Caco-2 (cell line): Measurements from ENCODE around the gene GBE1. TPM values are rescaled to one million over a fixed set of nuclear protein-coding genes. Genes with fewer than 3 reads are reported as not detected.

ENCODE experiments used
- BruUV-seq: library from RNA; stranded (reverse); fragments of 400-500 nt; replicated peaks from 2 replicates; lab custom pipeline; 2021; lab: Mats Ljungman, UMichigan
- CTCF ChIA-PET: fragments of 300-600 bp; sonication (Branson Sonifier 250); formaldehyde crosslinking; loops from one replicate; lab custom pipeline; 2022; ENCODE audit warnings: antibody characterized with exemption; lab: Charles Lee
- POLR2A ChIA-PET: fragments of 300-600 bp; sonication (Branson Sonifier 250); formaldehyde crosslinking; loops from one replicate; lab custom pipeline; 2022; ENCODE audit warnings: antibody characterized with exemption; lab: Charles Lee
- DNase-seq, 2 experiments: peaks; one replicate each; pipeline versions ENCODE4 v3.0.0 to v3.0.0-alpha.2; 2020 to 2022
- H3K27me3 ChIP-seq: replicated peaks from 2 replicates; pipeline ENCODE4 v1.6.0; 2011; ENCODE audit warnings: low read length; ENCODE audit not compliant: control insufficient read depth, insufficient read depth
- H3K36me3 ChIP-seq: 2 replicates; pipeline ENCODE4 v1.5.1; 2011; ENCODE audit warnings: low read length; ENCODE audit not compliant: control insufficient read depth, insufficient read depth
- H3K4me1 ChIP-seq: fragments of 250-450 bp; sonication (Bioruptor Pico); 2 replicates; pipeline ENCODE4 v1.5.1; 2020; ENCODE audit warnings: mild to moderate bottlenecking
- H3K4me3 ChIP-seq: 2 replicates; pipeline ENCODE4 v1.5.1; 2011; ENCODE audit warnings: low read depth, mild to moderate bottlenecking, control low read depth, low read length
- H3K9me3 ChIP-seq: fragments of 250-450 bp; sonication (Bioruptor Pico); 2 replicates; pipeline ENCODE4 v1.5.1; 2020; ENCODE audit warnings: mild to moderate bottlenecking, moderate library complexity
- H3K27ac Mint-ChIP-seq: one replicate; pipeline ENCODE4 v1.8.0; 2022; ENCODE audit warnings: mixed read lengths; ENCODE audit not compliant: unreplicated experiment
- H3K27me3 Mint-ChIP-seq: one replicate; pipeline ENCODE4 v1.8.0; 2022; ENCODE audit warnings: mixed read lengths; ENCODE audit not compliant: insufficient read depth, unreplicated experiment
- H3K36me3 Mint-ChIP-seq: one replicate; pipeline ENCODE4 v1.8.0; 2022; ENCODE audit warnings: mild to moderate bottlenecking, mixed read lengths; ENCODE audit not compliant: insufficient read depth, unreplicated experiment
- H3K4me1 Mint-ChIP-seq: one replicate; pipeline ENCODE4 v1.8.0; 2022; ENCODE audit warnings: low read depth, mixed read lengths; ENCODE audit not compliant: unreplicated experiment
- H3K4me3 Mint-ChIP-seq: one replicate; pipeline ENCODE4 v1.8.0; 2022; ENCODE audit warnings: mild to moderate bottlenecking, moderate library complexity, mixed read lengths; ENCODE audit not compliant: unreplicated experiment
- H3K9me3 Mint-ChIP-seq: one replicate; pipeline ENCODE4 v1.8.0; 2022; ENCODE audit warnings: mixed read lengths; ENCODE audit not compliant: unreplicated experiment
- CTCF ChIP-seq, 2 experiments: fragments of 200-600 bp in 1 of 2; IDR thresholded peaks; 1 replicate in 1 of 2; 2 replicates in 1 of 2; pipeline versions ENCODE4 v1.5.1 to v1.8.0; 2011 to 2022; ENCODE audit warnings: antibody characterized with exemption in 1 of 2, control low read depth in 1 of 2, inconsistent platforms in 1 of 2, low read depth in 1 of 2, low read length in 1 of 2, mild to moderate bottlenecking in 1 of 2, moderate library complexity in 1 of 2; ENCODE audit not compliant: insufficient read depth in 1 of 2, severe bottlenecking in 1 of 2, unreplicated experiment in 1 of 2
- intact Hi-C: fragments of 100-400 bp; cut with micrococcal nuclease; formaldehyde crosslinking; loops from one replicate; pipeline ENCODE4 v1.10.0; 2022; ENCODE audit not compliant: unreplicated experiment
- total RNA-seq: library from RNA; stranded (reverse); gene quantifications from 2 replicates; pipeline ENCODE4 v1.2.3, GENCODE V29; 2022

Gene GBE1
- total RNA-seq, 1 experiment from 2014 or later = 8.2 TPM

- intact Hi-C loops = no loop called here
- BruUV-seq = no TSS peak
- Mint-ChIP-seq H3K27me3 (no peaks in the 10 kb centered on the region), H3K9me3 (no peaks in the 10 kb centered on the region), H3K36me3 (no peaks in the 10 kb centered on the region), H3K4me3 (no peak overlapping the region), H3K27ac (no peak overlapping the region), H3K4me1 (no peaks in the 10 kb centered on the region)
- no peak overlapping the region for H3K4me3 ChIP-seq
- CTCF ChIA-PET = no interaction called here
- H3K9me3 ChIP-seq = 0 out of 2 replicates have a peak, but pooled peaks cover 3% of the 10 kb centered on the region
- no peak for TF ChIP-seq CTCF (IDR thresholded peaks at IDR 0.05; ENCODE audit: insufficient read depth in 1 of 2, low read depth in 1 of 2, low read length in 1 of 2, severe bottlenecking in 1 of 2, unreplicated experiment in 1 of 2)
- POLR2A ChIA-PET = no interaction called here
- H3K27me3 ChIP-seq = no peaks in the 10 kb centered on the region
- DNase-seq = no peak
- H3K36me3 ChIP-seq = no peaks in the 10 kb centered on the region
- no peaks in the 10 kb centered on the region for H3K4me1 ChIP-seq
These were observed 84.6 kb downstream of the GBE1 start for GRCh38 chr3:81676706-81677456.

- H3K9me3 Mint-ChIP-seq = no peaks in the 10 kb centered on the region
- H3K27me3 ChIP-seq = no peaks in the 10 kb centered on the region
- H3K4me1 Mint-ChIP-seq = no peaks in the 10 kb centered on the region
- no peaks in the 10 kb centered on the region for H3K36me3 Mint-ChIP-seq
- DNase-seq = no peak
- no peak overlapping the region for H3K4me3 Mint-ChIP-seq
- no peaks in the 10 kb centered on the region for H3K36me3 ChIP-seq
- no TSS peak for BruUV-seq
- CTCF ChIA-PET = no interaction called here
- no peaks in the 10 kb centered on the region for H3K4me1 ChIP-seq
- H3K9me3 ChIP-seq = 0 out of 2 replicates have a peak, but pooled peaks cover 3% of the 10 kb centered on the region
- no peak overlapping the region for H3K27ac Mint-ChIP-seq
- POLR2A ChIA-PET = no interaction called here
- no peak overlapping the region for H3K4me3 ChIP-seq
- no peaks in the 10 kb centered on the region for H3K27me3 Mint-ChIP-seq
- no peak for TF ChIP-seq CTCF (IDR thresholded peaks at IDR 0.05; ENCODE audit: insufficient read depth in 1 of 2, low read depth in 1 of 2, low read length in 1 of 2, severe bottlenecking in 1 of 2, unreplicated experiment in 1 of 2)
- intact Hi-C loops = no loop called here
These were observed 86.8 kb downstream of the GBE1 start for GRCh38 chr3:81674690-81675089.

GRCh38 chr3:81668283-81668682 is 93.2 kb downstream of the GBE1 start:
- no peak for DNase-seq
- Mint-ChIP-seq H3K9me3 (no peaks in the 10 kb centered on the region), H3K4me1 (no peaks in the 10 kb centered on the region), H3K36me3 (no peaks in the 10 kb centered on the region), H3K27ac (no peak overlapping the region), H3K4me3 (no peak overlapping the region), H3K27me3 (no peaks in the 10 kb centered on the region)
- POLR2A ChIA-PET = no interaction called here
- Histone ChIP-seq H3K4me1 (no peaks in the 10 kb centered on the region), H3K36me3 (no peaks in the 10 kb centered on the region), H3K9me3 (0 out of 2 replicates have a peak, but pooled peaks cover 3% of the 10 kb centered on the region), H3K4me3 (no peak overlapping the region), H3K27me3 (no peaks in the 10 kb centered on the region)
- intact Hi-C loops = loop anchor here (5.0 to 10.0 kb wide), 2 partner anchors 127 to 194 kb away; no protein-coding TSS in a partner anchor
- TF ChIP-seq CTCF (IDR thresholded peaks at IDR 0.05; ENCODE audit: insufficient read depth in 1 of 2, low read depth in 1 of 2, low read length in 1 of 2, severe bottlenecking in 1 of 2, unreplicated experiment in 1 of 2) = no peak
- no TSS peak for BruUV-seq
- CTCF ChIA-PET = no interaction called here
